OCI-LY7 (cell line): ENCODE data around the gene ATP8B1. TPM values are rescaled to one million over a fixed set of nuclear protein-coding genes. Genes with fewer than 3 reads are reported as not detected.

Experiments
- BruUV-seq: library from RNA; stranded (reverse); fragments of 400-500 nt; replicated peaks from 2 replicates; lab custom pipeline; 2021; lab: Mats Ljungman, UMichigan
- CTCF ChIA-PET: fragments of 300-600 bp; sonication (Branson Sonifier 250); formaldehyde crosslinking; loops from one replicate; lab custom pipeline; 2022; ENCODE audit warnings: antibody characterized with exemption; ENCODE audit not compliant: unreplicated experiment; lab: Charles Lee
- POLR2A ChIA-PET: fragments of 300-600 bp; sonication (Branson Sonifier 250); formaldehyde crosslinking; loops from one replicate; lab custom pipeline; 2022; ENCODE audit warnings: antibody characterized with exemption; lab: Charles Lee
- DNase-seq: peaks from one replicate; pipeline ENCODE4 v3.0.0-alpha.2; 2015; ENCODE audit warnings: low spot score
- H2AFZ ChIP-seq: fragments of 200-600 bp; sonication (generic), shearing (Covaris generic); 2 replicates; pipeline ENCODE4 v1.6.1; 2014; ENCODE audit warnings: mild to moderate bottlenecking, antibody characterized with exemption, low read length, moderate library complexity
- H3K27ac ChIP-seq: fragments of 200-600 bp; sonication (generic); 2 replicates; pipeline ENCODE4 v1.5.1; 2014; ENCODE audit warnings: mixed run types, low read depth, mild to moderate bottlenecking, moderate library complexity, low read length, inconsistent platforms; ENCODE audit not compliant: poor library complexity, severe bottlenecking
- H3K36me3 ChIP-seq: fragments of 200-600 bp; sonication (generic); 2 replicates; pipeline ENCODE4 v1.6.1; 2014; ENCODE audit warnings: mild to moderate bottlenecking, antibody characterized with exemption, low read length, moderate library complexity, mixed read lengths; ENCODE audit not compliant: insufficient read depth
- H3K4me1 ChIP-seq: fragments of 200-600 bp; sonication (generic); 2 replicates; pipeline ENCODE4 v1.5.1; 2014; ENCODE audit warnings: mild to moderate bottlenecking, low read length; ENCODE audit not compliant: insufficient read depth, poor library complexity, severe bottlenecking
- H3K4me2 ChIP-seq: fragments of 200-600 bp; sonication (generic); 2 replicates; pipeline ENCODE4 v1.6.1; 2014; ENCODE audit warnings: mild to moderate bottlenecking, low read length
- H3K4me3 ChIP-seq: fragments of 200-600 bp; sonication (generic); 2 replicates; pipeline ENCODE4 v1.5.1; 2014; ENCODE audit warnings: mild to moderate bottlenecking, low read depth, low read length; ENCODE audit not compliant: poor library complexity, severe bottlenecking
- H3K79me2 ChIP-seq: fragments of 200-600 bp; sonication (generic); 2 replicates; pipeline ENCODE4 v1.6.1; 2016; ENCODE audit warnings: low read depth, mild to moderate bottlenecking, low read length, moderate library complexity, mixed read lengths; ENCODE audit not compliant: insufficient read depth
- H3K9me2 ChIP-seq: fragments of 200-600 bp; sonication (generic); 2 replicates; pipeline ENCODE4 v1.6.1; 2016; ENCODE audit warnings: mild to moderate bottlenecking, low read length, mixed read lengths; ENCODE audit not compliant: insufficient read depth
- H3K9me3 ChIP-seq: fragments of 200-600 bp; sonication (generic); 2 replicates; pipeline ENCODE4 v1.6.1; 2014; ENCODE audit warnings: mild to moderate bottlenecking, mixed run types, low read length, mixed read lengths
- H4K20me1 ChIP-seq: fragments of 200-600 bp; sonication (generic); 2 replicates; pipeline ENCODE4 v1.6.1; 2014; ENCODE audit warnings: mild to moderate bottlenecking, antibody characterized with exemption, low read length, moderate library complexity, mixed read lengths; ENCODE audit not compliant: insufficient read depth
- EZH2phosphoT487 ChIP-seq: fragments of 200-600 bp; sonication (generic); IDR thresholded peaks from 2 replicates; pipeline ENCODE4 v1.6.1; 2018; ENCODE audit warnings: low read depth, borderline replicate concordance, mild to moderate bottlenecking, mixed run types, antibody characterized with exemption, low read length, moderate library complexity, mixed read lengths
- intact Hi-C: fragments of 100-400 bp; cut with micrococcal nuclease; formaldehyde crosslinking; loops from one replicate; pipeline ENCODE4 v1.10.0; 2022; ENCODE audit not compliant: unreplicated experiment
- total RNA-seq, 2 experiments: library from RNA; depleted of rRNA in 1 of 2; stranded (reverse); fragments of >200 nt in 1 of 2; shearing (Covaris generic) in 1 of 2; gene quantifications; 2 replicates each; pipeline ENCODE4 v1.2.3, GENCODE V29; 2014 to 2022
- TF ChIP-seq, protein P1 (sequence below): fragments of 200-600 bp; sonication (generic); conservative IDR thresholded peaks from 2 replicates; pipeline ENCODE4 v1.5.1; 2014; ENCODE audit warnings: mild to moderate bottlenecking, antibody characterized with exemption, low read length, moderate library complexity, mixed read lengths

ATP8B1 gene
- total RNA-seq, 2 experiments from 2014 or later = not detected

DNA sequence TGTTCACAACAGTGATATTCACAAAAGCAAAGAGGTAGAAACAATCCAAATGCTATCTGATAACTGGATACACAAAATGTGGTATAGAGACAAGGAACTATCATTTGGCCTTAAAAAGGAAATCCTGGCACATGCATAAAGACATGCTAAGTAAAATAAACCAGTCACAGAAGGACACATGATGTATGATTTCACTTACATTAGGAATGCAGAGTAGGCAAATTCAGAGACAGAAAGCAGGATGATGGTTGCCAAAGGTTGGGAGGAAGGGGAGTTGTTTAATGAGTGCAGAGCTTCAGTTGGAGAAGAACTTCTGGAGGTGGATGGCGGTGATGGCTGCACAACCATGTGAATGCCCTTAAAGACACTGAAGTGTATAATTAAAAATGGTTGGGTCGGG lies 38.1 kb downstream of the ATP8B1 start:
- CTCF ChIA-PET = interaction anchor here (0.6 kb wide), 1 partner anchor 17 kb away, joined by 3 read pairs; no protein-coding TSS in a partner anchor
- H3K79me2 ChIP-seq = no peaks in the 10 kb centered on the region

DNA sequence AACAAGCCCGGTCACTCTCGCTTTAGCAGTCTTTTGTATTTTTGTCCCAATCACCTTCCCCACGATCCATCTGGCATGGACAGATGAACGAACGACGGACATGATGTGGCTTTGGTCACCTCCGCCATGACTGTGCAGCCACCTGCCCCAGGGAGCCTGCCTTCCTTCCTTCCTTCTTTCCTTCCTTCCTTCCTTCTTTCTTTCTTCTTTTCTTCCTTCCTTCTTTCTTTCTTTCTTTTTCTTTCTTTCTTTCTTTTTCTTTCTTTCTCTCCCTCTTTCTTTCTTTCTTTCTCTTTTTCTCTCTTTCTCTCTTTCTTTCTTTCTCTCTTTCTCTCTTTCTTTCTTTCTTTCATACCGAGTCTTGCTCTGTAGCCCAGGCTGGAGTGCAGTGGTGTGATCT lies 39.0 kb downstream of the ATP8B1 start:
- H3K4me3 ChIP-seq = no peak overlapping the region
- no TSS peak for BruUV-seq
- no peaks in the 10 kb centered on the region for H3K79me2 ChIP-seq
- no peak for TF ChIP-seq EZH2phosphoT487
- TF ChIP-seq, protein P1, sequence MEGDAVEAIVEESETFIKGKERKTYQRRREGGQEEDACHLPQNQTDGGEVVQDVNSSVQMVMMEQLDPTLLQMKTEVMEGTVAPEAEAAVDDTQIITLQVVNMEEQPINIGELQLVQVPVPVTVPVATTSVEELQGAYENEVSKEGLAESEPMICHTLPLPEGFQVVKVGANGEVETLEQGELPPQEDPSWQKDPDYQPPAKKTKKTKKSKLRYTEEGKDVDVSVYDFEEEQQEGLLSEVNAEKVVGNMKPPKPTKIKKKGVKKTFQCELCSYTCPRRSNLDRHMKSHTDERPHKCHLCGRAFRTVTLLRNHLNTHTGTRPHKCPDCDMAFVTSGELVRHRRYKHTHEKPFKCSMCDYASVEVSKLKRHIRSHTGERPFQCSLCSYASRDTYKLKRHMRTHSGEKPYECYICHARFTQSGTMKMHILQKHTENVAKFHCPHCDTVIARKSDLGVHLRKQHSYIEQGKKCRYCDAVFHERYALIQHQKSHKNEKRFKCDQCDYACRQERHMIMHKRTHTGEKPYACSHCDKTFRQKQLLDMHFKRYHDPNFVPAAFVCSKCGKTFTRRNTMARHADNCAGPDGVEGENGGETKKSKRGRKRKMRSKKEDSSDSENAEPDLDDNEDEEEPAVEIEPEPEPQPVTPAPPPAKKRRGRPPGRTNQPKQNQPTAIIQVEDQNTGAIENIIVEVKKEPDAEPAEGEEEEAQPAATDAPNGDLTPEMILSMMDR = no peak
- no peaks in the 10 kb centered on the region for H3K9me3 ChIP-seq
- no peaks in the 10 kb centered on the region for H3K9me2 ChIP-seq
- no peak overlapping the region for H2AFZ ChIP-seq
- no peak overlapping the region for H3K4me2 ChIP-seq
- ChIA-PET POLR2A (no interaction called here), CTCF (no interaction called here)
- no peak for DNase-seq
- no peak overlapping the region for H3K27ac ChIP-seq
- intact Hi-C loops = no loop called here
- no peaks in the 10 kb centered on the region for H3K4me1 ChIP-seq
- no peaks in the 10 kb centered on the region for H3K36me3 ChIP-seq
- no peaks in the 10 kb centered on the region for H4K20me1 ChIP-seq

More for the DNA sequence above, 38.1 kb downstream of the ATP8B1 start:
- BruUV-seq = no TSS peak
- DNase-seq = no peak
- H2AFZ ChIP-seq = no peak overlapping the region
- POLR2A ChIA-PET = no interaction called here
- TF ChIP-seq, protein P1 = no peak
- TF ChIP-seq EZH2phosphoT487 = no peak
- intact Hi-C loops = no loop called here
- H3K4me3 ChIP-seq = no peak overlapping the region
- no peak overlapping the region for H3K4me2 ChIP-seq
- H4K20me1 ChIP-seq = no peaks in the 10 kb centered on the region
- H3K27ac ChIP-seq = no peak overlapping the region
- H3K9me3 ChIP-seq = no peaks in the 10 kb centered on the region
- H3K9me2 ChIP-seq = no peaks in the 10 kb centered on the region
- H3K36me3 ChIP-seq = no peaks in the 10 kb centered on the region
- H3K4me1 ChIP-seq = no peaks in the 10 kb centered on the region

DNA sequence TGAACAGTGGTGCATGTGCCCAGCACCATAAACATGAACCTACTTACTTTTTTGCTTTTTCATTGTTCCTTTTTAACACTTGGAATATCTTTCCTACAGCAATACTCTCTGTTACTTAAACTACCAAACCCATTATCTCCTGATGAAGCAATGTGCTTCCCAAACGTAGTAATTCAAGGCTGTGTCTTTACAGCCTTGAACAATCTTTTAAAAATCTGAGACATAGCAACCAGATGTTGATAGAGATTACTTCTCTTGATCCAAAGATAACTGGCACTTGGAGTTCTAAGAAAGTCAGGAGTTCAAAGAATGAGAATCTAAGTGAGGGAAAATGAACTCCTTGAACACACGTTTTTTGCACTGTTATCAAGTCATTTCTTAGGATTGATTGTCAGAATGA lies 40.4 kb downstream of the ATP8B1 start:
- Histone ChIP-seq H3K9me2 (no peaks in the 10 kb centered on the region), H3K27ac (no peak overlapping the region), H3K4me3 (no peak overlapping the region), H2AFZ (no peak overlapping the region), H3K4me1 (no peaks in the 10 kb centered on the region), H3K36me3 (no peaks in the 10 kb centered on the region), H3K79me2 (no peaks in the 10 kb centered on the region), H3K4me2 (no peak overlapping the region), H3K9me3 (no peaks in the 10 kb centered on the region), H4K20me1 (no peaks in the 10 kb centered on the region)
- TF ChIP-seq, protein P1 = no peak
- no peak for TF ChIP-seq EZH2phosphoT487
- no TSS peak for BruUV-seq
- ChIA-PET POLR2A (no interaction called here), CTCF (no interaction called here)
- DNase-seq = no peak
- intact Hi-C loops = no loop called here
